Skin epidermis (tissue), 12 donors: ENCODE results near the gene CIART.
A peak's percentile ranks its signal among the peaks of the same experiment; 100 is the strongest.
"Not testable (repeated sequence)": the region's sequence is repeated elsewhere in the genome, so short reads cannot be mapped to it uniquely, and the experiment has no call there.

Experiments
- H3K27ac ChIP-seq, 21 experiments: fragments of 200-600 bp; sonication (generic) in 11 of 21; one replicate each; pipeline ENCODE4 v1.5.0; 2020; ENCODE audit warnings: mild to moderate bottlenecking in 3 of 21, inconsistent platforms in 2 of 21, moderate library complexity in 2 of 21
- H3K4me3 ChIP-seq, 7 experiments: fragments of 200-600 bp; sonication (generic) in 2 of 7; one replicate each; pipeline ENCODE4 v1.5.0; 2020; ENCODE audit warnings: inconsistent platforms in 2 of 7, mild to moderate bottlenecking in 2 of 7, moderate library complexity in 1 of 7

The CIART gene

GRCh38 chr1:150295476-150295875, 13.1 kb downstream of the CIART start:
- H3K4me3 ChIP-seq, result no peak overlapping the region

GRCh38 chr1:150299716-150300115, 17.4 kb downstream of the CIART start:
- no peak overlapping the region for H3K27ac ChIP-seq

More at GRCh38 chr1:150295476-150295875, 13.1 kb downstream of the CIART start:
- H3K27ac ChIP-seq, result no peak overlapping the region

GRCh38 chr1:150302338-150302737, 20.0 kb downstream of the CIART start:
- Histone ChIP-seq H3K4me3 (no peak overlapping the region), H3K27ac (no peak overlapping the region)

More at GRCh38 chr1:150299716-150300115, 17.4 kb downstream of the CIART start:
- no peak overlapping the region for H3K4me3 ChIP-seq

- H3K27ac ChIP-seq, result no peak overlapping the region
- no peak overlapping the region for H3K4me3 ChIP-seq
Measured at GRCh38 chr1:150302902-150303301, 20.5 kb downstream of the CIART start.

GRCh38 chr1:150308585-150308984, 26.2 kb downstream of the CIART start:
- not testable (repeated sequence) for H3K4me3 ChIP-seq, H3K27ac ChIP-seq

GRCh38 chr1:150309758-150310508, 27.6 kb downstream of the CIART start:
- no peak overlapping the region for H3K27ac ChIP-seq

GRCh38 chr1:150311762-150312161, 29.4 kb downstream of the CIART start:
- no peak overlapping the region for H3K27ac ChIP-seq
- no peak overlapping the region for H3K4me3 ChIP-seq

More at GRCh38 chr1:150309758-150310508, 27.6 kb downstream of the CIART start:
- no peak overlapping the region for H3K4me3 ChIP-seq

GRCh38 chr1:150314691-150315090, 32.3 kb downstream of the CIART start:
- not testable (repeated sequence) for H3K4me3 ChIP-seq, H3K27ac ChIP-seq

GRCh38 chr1:150320667-150320978, 38.3 kb downstream of the CIART start:
- peak overlapping the region in 20 of 21 experiments; percentile 22 to 96 (median 88) for H3K27ac ChIP-seq
- H3K4me3 ChIP-seq, result peak overlapping the region; percentile 51 to 88 (median 67)

- Histone ChIP-seq H3K4me3 (peak overlapping the region; percentile 51 to 88 (median 67)), H3K27ac (peak overlapping the region in 20 of 21 experiments; percentile 32 to 96 (median 88))
Measured at GRCh38 chr1:150321826-150322166, 39.4 kb downstream of the CIART start.

- Histone ChIP-seq H3K27ac (peak overlapping the region in 10 of 21 experiments; percentile 85 to 96 (median 89)), H3K4me3 (peak overlapping the region; percentile 51 to 88 (median 67))
Measured at GRCh38 chr1:150322310-150322709, 40.0 kb downstream of the CIART start.

- H3K27ac ChIP-seq, result no peak overlapping the region
- H3K4me3 ChIP-seq, result no peak overlapping the region
Measured at GRCh38 chr1:150332651-150333290, 50.4 kb downstream of the CIART start.
